ENCODE data around the gene CCDC47. TPM values are rescaled to one million over a fixed set of nuclear protein-coding genes. Genes with fewer than 3 reads are reported as not detected.
A peak's percentile ranks its signal among the peaks of the same experiment; 100 is the strongest.

CCDC47 gene
- total RNA-seq, 4 donors from 2014 or later, result 79.8 to 91.8 (median 89.1) TPM

- Histone ChIP-seq H3K9me3 (no peaks in the 10 kb centered on the region), H3K4me1 (peaks cover 0 to 35% (median 15%) of the 10 kb centered on the region in 4 donors), H3K27me3 (no peaks in the 10 kb centered on the region), H3K4me3 (peak overlapping the region; percentile 78 to 92 (median 84)), H3K36me3 (peaks cover 0 to 12% (median 0%) of the 10 kb centered on the region in 3 donors), H3K27ac (peak overlapping the region; percentile 97 to 99 (median 98))
- no peak for TF ChIP-seq POLR2A (IDR thresholded peaks at IDR 0.05)
- TF ChIP-seq, protein P1, sequence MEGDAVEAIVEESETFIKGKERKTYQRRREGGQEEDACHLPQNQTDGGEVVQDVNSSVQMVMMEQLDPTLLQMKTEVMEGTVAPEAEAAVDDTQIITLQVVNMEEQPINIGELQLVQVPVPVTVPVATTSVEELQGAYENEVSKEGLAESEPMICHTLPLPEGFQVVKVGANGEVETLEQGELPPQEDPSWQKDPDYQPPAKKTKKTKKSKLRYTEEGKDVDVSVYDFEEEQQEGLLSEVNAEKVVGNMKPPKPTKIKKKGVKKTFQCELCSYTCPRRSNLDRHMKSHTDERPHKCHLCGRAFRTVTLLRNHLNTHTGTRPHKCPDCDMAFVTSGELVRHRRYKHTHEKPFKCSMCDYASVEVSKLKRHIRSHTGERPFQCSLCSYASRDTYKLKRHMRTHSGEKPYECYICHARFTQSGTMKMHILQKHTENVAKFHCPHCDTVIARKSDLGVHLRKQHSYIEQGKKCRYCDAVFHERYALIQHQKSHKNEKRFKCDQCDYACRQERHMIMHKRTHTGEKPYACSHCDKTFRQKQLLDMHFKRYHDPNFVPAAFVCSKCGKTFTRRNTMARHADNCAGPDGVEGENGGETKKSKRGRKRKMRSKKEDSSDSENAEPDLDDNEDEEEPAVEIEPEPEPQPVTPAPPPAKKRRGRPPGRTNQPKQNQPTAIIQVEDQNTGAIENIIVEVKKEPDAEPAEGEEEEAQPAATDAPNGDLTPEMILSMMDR (IDR thresholded peaks at IDR 0.05), result no peak
- DNase-seq, result no peak
These were observed 561 bp downstream of the CCDC47 start for GRCh38 chr17:63772801-63773271.

- no peaks in the 10 kb centered on the region for H3K27me3 ChIP-seq
- H3K4me3 ChIP-seq, result no peak overlapping the region
- no peak overlapping the region for H3K27ac ChIP-seq
- peaks cover 0 to 32% (median 0%) of the 10 kb centered on the region in 3 donors for H3K36me3 ChIP-seq
- no peaks in the 10 kb centered on the region for H3K9me3 ChIP-seq
- peaks cover 0 to 18% (median 8%) of the 10 kb centered on the region in 4 donors for H3K4me1 ChIP-seq
- DNase-seq, result no peak
- TF ChIP-seq, protein P1 (IDR thresholded peaks at IDR 0.05), result no peak
- no peak for TF ChIP-seq POLR2A (IDR thresholded peaks at IDR 0.05)
These were observed 5.0 kb downstream of the CCDC47 start for GRCh38 chr17:63768433-63768832.

DNA sequence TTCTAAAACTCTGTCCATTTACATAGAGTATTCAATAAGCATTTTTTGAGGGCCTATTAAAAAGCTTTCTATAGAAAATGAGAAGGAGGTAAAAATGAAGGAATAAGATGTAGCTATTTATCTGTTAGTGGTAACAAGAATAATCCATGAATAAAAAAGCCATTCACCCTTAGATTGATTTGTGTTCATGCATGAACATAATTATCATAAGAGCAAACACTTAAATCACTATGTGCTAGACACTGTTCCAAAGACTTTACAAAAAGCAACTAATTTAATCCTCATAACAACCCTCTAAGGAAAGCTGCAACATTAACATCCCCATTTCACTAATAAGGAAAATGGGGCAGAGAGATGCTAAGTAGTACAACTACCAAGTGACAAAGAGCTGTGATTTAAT, 6.6 kb downstream of the CCDC47 start:
- Histone ChIP-seq H3K36me3 (peaks cover 0 to 42% (median 0%) of the 10 kb centered on the region in 3 donors), H3K27ac (no peak overlapping the region), H3K9me3 (no peaks in the 10 kb centered on the region), H3K4me3 (no peak overlapping the region), H3K27me3 (no peaks in the 10 kb centered on the region), H3K4me1 (peaks cover 0 to 10% (median 3%) of the 10 kb centered on the region in 4 donors)
- no peak for DNase-seq
- no peak for TF ChIP-seq POLR2A (IDR thresholded peaks at IDR 0.05)

GRCh38 chr17:63764716-63765115, 8.7 kb downstream of the CCDC47 start:
- Histone ChIP-seq H3K9me3 (no peaks in the 10 kb centered on the region), H3K27me3 (no peaks in the 10 kb centered on the region), H3K4me1 (peaks cover 0 to 4% (median 0%) of the 10 kb centered on the region in 4 donors), H3K4me3 (no peak overlapping the region), H3K27ac (no peak overlapping the region), H3K36me3 (peaks cover 0 to 60% (median 0%) of the 10 kb centered on the region in 3 donors)
- TF ChIP-seq, protein P1 (IDR thresholded peaks at IDR 0.05), result no peak
- TF ChIP-seq POLR2A (IDR thresholded peaks at IDR 0.05), result no peak
- no peak for DNase-seq

DNA sequence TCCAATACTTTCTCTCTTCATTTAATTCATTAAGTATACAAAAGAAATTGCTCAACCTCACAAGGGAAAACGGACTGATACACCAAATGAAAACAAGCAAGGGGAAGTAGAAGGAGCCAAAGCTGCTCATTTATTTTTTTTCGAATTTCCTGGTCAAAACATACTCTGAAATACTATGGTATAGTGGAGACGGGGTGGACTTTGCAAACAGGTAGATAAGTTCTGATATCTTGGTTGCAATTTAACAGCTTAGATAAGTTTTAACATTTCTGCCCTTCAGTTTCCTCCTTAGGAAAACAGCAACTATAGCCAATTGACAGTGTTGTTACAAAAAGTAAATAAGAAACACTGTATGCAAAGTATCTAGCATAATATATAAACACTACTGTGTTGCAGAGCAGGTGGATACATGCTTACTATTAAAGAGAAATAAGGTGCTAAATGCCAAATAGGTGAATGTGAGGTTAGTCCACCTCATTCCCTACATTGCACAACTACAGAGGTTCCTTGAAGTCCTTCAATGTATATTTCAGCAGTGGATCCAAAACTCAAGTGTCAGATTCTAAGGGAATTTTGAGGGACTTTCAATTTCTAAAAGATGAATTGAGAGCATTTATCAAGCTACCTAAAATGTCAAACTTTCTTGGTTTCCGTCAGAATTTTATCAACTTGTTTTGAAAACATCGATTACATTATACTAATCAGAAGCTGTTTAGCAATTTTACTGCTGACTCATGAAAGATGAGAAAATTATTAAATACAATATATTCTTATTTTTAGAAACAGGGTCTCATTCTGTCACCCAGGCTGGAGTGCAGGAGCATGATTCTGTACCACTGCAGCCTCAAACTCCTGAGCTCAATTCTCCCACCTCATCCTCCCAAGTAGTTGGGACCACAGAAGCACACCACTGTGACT, 11.0 kb downstream of the CCDC47 start:
- Histone ChIP-seq H3K27ac (peak overlapping the region in 3 of 4 donors; percentile 8 to 53 (median 42)), H3K9me3 (no peaks in the 10 kb centered on the region), H3K4me1 (no peaks in the 10 kb centered on the region), H3K36me3 (peaks cover 0 to 69% (median 0%) of the 10 kb centered on the region in 3 donors), H3K4me3 (no peak overlapping the region), H3K27me3 (no peaks in the 10 kb centered on the region)
- TF ChIP-seq POLR2A (IDR thresholded peaks at IDR 0.05), result no peak
- TF ChIP-seq, protein P1 (IDR thresholded peaks at IDR 0.05), result no peak
- DNase-seq, result no peak
